ENCODE results near the gene CELF2. TPM values are rescaled to one million over a fixed set of nuclear protein-coding genes. Genes with fewer than 3 reads are reported as not detected.

Gene CELF2
- total RNA-seq, 1 donor from 2014 or later = 27.5 TPM

DNA sequence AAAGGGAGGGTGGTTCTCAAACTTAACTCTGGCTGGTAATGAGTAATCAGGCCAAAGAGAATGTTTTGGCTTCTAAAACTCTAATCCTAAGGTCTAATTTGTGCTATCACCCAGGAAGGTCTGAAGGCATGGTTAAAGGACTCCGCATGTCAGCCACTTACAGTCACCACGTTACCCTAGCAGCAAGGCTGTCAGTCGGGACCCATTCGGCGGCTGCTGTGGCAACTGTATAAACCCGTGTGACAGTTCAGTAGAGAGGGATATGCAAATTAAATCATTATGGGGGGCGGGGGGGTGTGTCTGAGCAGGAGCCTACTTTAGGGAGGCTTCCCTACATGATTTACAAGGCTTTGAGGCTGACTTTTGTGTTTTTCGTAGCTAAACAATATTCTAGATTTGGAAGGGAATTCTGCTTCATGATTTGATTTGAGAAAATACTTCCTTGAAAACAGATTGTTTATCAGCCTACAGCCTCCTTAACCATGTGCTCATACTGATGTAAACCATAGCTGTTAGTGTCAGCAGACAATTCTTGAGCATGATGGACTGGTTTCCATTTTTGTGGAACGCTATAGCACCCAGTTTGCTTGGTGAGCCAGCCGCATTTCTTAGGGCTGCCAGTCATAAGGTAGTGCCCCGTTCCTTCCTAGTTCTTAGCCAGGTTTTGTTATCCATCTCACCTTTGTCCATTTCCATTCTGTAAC, 309.4 kb downstream of the CELF2 start:
- Mint-ChIP-seq H3K27ac (ENCODE audit: unreplicated experiment) (no peak overlapping the region), H3K9me3 (ENCODE audit: unreplicated experiment) (no peaks in the 10 kb centered on the region), H3K36me3 (ENCODE audit: low read depth, unreplicated experiment) (no peaks in the 10 kb centered on the region), H3K27me3 (ENCODE audit: unreplicated experiment) (peaks cover under 1% of the 10 kb centered on the region), H3K4me1 (ENCODE audit: unreplicated experiment) (peaks cover 9% of the 10 kb centered on the region), H3K4me3 (ENCODE audit: unreplicated experiment) (no peak overlapping the region)
- TF ChIP-seq, protein P1, sequence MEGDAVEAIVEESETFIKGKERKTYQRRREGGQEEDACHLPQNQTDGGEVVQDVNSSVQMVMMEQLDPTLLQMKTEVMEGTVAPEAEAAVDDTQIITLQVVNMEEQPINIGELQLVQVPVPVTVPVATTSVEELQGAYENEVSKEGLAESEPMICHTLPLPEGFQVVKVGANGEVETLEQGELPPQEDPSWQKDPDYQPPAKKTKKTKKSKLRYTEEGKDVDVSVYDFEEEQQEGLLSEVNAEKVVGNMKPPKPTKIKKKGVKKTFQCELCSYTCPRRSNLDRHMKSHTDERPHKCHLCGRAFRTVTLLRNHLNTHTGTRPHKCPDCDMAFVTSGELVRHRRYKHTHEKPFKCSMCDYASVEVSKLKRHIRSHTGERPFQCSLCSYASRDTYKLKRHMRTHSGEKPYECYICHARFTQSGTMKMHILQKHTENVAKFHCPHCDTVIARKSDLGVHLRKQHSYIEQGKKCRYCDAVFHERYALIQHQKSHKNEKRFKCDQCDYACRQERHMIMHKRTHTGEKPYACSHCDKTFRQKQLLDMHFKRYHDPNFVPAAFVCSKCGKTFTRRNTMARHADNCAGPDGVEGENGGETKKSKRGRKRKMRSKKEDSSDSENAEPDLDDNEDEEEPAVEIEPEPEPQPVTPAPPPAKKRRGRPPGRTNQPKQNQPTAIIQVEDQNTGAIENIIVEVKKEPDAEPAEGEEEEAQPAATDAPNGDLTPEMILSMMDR (IDR thresholded peaks at IDR 0.05; ENCODE audit: unreplicated experiment) = no peak
- DNase-seq (ENCODE audit: low spot score) = no peak

GRCh38 chr10:11328264-11329061, 310.8 kb downstream of the CELF2 start:
- TF ChIP-seq, protein P1 (IDR thresholded peaks at IDR 0.05; ENCODE audit: unreplicated experiment) = no peak
- peaks cover 9% of the 10 kb centered on the region for H3K4me1 Mint-ChIP-seq (ENCODE audit: unreplicated experiment)
- no peaks in the 10 kb centered on the region for H3K27me3 Mint-ChIP-seq (ENCODE audit: unreplicated experiment)
- no peak for DNase-seq (ENCODE audit: low spot score)
- no peaks in the 10 kb centered on the region for H3K36me3 Mint-ChIP-seq (ENCODE audit: low read depth, unreplicated experiment)
- H3K9me3 Mint-ChIP-seq (ENCODE audit: unreplicated experiment) = no peaks in the 10 kb centered on the region
- H3K4me3 Mint-ChIP-seq (ENCODE audit: unreplicated experiment) = no peak overlapping the region
- no peak overlapping the region for H3K27ac Mint-ChIP-seq (ENCODE audit: unreplicated experiment)

DNA sequence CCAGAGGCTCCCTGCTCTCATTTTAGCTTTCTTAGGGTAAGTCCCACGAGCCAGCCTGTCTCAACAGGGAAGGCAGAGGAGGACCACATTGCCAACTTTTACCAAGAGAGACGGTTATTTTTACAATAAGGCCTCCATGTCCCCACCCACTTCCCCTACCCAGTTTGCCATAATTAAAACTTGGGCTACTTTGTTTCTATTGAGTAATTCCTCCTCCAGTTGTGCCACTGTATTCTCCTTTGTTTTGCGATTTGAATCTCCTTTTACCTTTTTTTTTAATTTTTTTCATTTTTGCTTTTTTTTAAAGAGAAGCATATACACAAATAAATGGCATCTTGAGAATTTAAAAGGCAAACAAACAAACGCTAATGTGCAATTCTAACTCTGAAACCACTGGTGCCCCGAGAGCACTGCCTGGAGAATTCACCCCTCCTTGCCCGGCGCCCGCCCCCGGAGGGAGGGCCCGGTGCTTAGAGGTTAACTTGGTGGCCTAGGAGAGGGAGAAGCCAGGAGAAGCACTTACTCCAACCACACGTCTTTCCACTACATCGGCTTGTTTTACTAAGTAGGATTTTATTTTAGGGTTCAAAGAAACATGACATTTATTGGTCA, 311.5 kb downstream of the CELF2 start:
- Mint-ChIP-seq H3K4me3 (ENCODE audit: unreplicated experiment) (no peak overlapping the region), H3K27ac (ENCODE audit: unreplicated experiment) (no peak overlapping the region), H3K4me1 (ENCODE audit: unreplicated experiment) (peaks cover 9% of the 10 kb centered on the region), H3K9me3 (ENCODE audit: unreplicated experiment) (no peaks in the 10 kb centered on the region), H3K27me3 (ENCODE audit: unreplicated experiment) (no peaks in the 10 kb centered on the region), H3K36me3 (ENCODE audit: low read depth, unreplicated experiment) (no peaks in the 10 kb centered on the region)
- no peak for DNase-seq (ENCODE audit: low spot score)
- TF ChIP-seq, protein P1 (IDR thresholded peaks at IDR 0.05; ENCODE audit: unreplicated experiment) = no peak

DNA sequence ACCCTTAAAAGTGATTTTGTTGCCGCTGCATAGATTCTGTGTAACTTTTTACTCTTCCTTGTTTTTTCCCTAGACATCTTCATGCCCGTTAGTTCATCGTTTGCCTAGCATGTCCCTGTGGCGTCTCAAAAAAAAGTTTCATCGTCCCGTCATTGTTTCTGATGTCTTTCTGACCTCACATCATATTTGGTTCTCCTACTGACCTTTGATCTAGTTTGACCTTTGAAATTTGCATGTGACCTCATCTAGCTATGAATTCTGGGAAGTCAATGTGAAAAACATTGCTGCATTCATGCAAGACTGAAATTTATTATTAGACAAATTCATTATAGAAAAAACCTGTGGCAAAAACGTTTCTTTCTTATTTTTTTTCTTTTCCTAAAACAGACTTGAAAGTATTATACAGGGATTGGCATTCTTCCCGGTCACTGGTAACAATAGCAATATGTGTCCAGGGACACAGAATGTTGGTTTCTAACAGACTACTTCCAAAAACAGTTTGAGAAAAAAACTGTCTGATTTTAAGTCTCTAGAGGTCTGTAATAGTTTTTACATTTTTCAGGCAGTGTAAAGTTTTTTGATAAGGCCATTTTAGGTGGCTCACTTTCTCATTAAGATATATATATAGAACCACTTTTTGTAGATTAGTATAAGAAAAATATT, 312.8 kb downstream of the CELF2 start:
- Mint-ChIP-seq H3K27ac (ENCODE audit: unreplicated experiment) (no peak overlapping the region), H3K36me3 (ENCODE audit: low read depth, unreplicated experiment) (no peaks in the 10 kb centered on the region), H3K27me3 (ENCODE audit: unreplicated experiment) (no peaks in the 10 kb centered on the region), H3K9me3 (ENCODE audit: unreplicated experiment) (no peaks in the 10 kb centered on the region), H3K4me3 (ENCODE audit: unreplicated experiment) (no peak overlapping the region), H3K4me1 (ENCODE audit: unreplicated experiment) (peaks cover 9% of the 10 kb centered on the region)
- DNase-seq (ENCODE audit: low spot score) = no peak
- TF ChIP-seq, protein P1 (IDR thresholded peaks at IDR 0.05; ENCODE audit: unreplicated experiment) = no peak
